ENCODE data around the gene PLAAT5.
"Not testable (repeated sequence)": the region's sequence is repeated elsewhere in the genome, so short reads cannot be mapped to it uniquely, and the experiment has no call there.

Gene PLAAT5

DNA sequence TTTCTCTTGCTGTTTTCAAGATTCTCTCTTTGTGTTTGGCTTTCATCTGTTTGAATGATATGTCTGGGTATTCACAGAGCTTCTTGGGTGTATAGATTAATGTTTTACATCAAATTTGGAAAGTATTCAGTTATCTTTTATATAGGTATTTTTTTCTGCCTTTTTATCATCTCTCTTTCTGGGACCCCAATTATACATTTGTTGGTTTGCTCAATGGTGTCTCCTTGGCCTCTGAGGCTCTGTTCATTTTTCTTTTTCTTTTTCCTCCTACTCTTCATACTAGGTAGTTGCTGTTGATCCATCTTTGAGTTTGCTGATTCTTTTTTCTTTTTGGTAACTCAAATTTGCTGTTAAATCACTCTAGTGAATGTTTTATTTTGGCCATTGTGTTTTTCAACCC is 14.3 kb downstream of the PLAAT5 start:
- DNase-seq, result no peak

DNA sequence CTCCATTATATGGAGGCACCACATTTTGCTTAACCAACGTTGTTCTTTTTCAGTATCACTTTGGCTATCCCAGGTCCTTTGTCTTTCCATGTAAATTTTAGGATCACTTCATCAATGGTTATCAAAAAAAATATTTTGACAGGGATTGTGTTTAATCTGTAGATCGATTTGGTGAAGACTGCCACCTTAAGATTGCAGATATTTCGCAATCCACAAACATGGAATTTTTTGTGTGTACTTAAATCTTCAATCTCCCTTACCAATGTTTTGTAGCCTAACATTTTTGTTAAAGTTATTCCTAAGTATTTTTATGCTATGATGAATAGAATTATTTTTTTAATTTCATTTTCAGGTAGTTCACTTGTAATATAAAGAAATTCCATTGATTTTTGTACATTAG is 18.6 kb downstream of the PLAAT5 start:
- no peak for DNase-seq

- no peak for DNase-seq
Observed at GRCh38 chr11:63470311-63470710, 20.7 kb downstream of the PLAAT5 start.

DNA sequence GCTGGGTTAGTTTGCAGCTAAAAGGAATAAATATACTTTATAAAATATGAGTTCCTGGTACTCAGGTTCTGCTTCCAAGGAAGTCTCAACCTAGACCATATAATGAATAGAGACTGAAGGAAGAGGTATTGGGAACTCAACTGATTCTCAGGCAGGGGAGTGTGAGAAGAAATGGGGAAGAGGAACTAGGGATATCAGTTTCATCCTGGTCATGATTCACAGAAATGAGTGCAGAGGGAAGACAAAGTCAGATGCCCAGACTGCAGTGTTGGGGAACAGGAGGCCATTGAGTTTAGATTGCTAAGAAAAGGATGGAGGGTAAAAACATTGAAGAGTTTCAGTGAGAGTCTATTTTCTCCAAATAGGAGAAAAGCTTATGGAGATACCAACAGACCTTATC is 28.8 kb downstream of the PLAAT5 start:
- DNase-seq, result no peak

- DNase-seq, result no peak
Observed at GRCh38 chr11:63459586-63459985, 31.4 kb downstream of the PLAAT5 start.

GRCh38 chr11:63448646-63449045 is 42.3 kb downstream of the PLAAT5 start:
- DNase-seq, result no peak

GRCh38 chr11:63445720-63446119 is 45.2 kb downstream of the PLAAT5 start:
- no peak for DNase-seq

DNA sequence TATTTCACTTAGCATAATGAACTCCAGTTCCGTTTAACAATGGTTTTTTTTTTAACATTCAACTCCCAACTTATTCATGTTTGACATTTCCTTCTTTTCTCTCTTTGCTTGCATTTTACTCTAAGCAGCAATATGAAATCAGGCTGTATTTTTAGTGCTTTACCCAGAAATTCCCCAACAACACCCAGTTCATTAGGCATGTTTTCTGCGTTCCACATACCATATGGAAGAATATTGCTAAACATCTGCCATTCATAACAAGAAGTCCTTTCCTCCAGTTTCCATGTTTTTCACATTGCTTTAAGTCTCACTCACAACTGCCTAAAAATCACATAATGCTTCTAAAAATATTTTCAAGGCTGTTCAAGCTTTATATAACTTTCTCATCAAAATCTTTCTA is 45.8 kb downstream of the PLAAT5 start:
- DNase-seq, result no peak

- no peak for DNase-seq
Observed at GRCh38 chr11:63444160-63444559, 46.8 kb downstream of the PLAAT5 start.

DNA sequence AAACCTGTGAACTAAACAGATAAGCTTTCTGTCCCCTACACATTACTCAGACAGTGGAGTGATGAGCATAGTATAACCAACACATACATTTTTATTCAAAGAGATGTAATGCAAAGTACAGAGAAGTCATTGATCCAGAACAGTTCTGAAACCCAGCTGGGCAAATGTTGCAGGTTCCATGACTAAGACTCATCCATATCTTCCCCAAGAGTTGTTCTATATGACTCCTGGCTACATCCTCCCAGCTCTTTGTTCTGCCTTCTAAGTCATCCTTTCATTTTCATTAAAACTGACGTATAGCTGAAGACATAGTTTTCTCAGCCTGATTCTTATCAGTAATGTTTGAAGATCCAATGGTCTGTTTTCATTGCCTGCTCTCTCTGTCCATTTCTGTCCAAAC is 47.3 kb downstream of the PLAAT5 start:
- DNase-seq, result no peak

DNA sequence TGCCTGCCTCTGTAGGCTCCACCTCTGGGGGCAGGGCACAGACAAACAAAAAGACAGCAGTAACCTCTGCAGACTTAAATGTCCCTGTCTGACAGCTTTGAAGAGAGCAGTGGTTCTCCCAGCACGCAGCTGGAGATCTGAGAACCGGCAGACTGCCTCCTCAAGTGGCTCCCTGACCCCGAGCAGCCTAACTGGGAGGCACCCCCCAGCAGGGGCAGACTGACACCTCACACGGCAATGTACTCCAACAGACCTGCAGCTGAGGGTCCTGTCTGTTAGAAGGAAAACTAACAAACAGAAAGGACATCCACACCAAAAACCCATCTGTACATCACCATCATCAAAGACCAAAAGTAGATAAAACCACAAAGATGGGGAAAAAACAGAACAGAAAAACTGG is 55.1 kb downstream of the PLAAT5 start:
- DNase-seq, result not testable (repeated sequence)

- not testable (repeated sequence) for DNase-seq
Observed at GRCh38 chr11:63435351-63435750, 55.6 kb downstream of the PLAAT5 start.

- DNase-seq, result not testable (repeated sequence)
Observed at GRCh38 chr11:63430731-63431130, 60.2 kb downstream of the PLAAT5 start.

DNA sequence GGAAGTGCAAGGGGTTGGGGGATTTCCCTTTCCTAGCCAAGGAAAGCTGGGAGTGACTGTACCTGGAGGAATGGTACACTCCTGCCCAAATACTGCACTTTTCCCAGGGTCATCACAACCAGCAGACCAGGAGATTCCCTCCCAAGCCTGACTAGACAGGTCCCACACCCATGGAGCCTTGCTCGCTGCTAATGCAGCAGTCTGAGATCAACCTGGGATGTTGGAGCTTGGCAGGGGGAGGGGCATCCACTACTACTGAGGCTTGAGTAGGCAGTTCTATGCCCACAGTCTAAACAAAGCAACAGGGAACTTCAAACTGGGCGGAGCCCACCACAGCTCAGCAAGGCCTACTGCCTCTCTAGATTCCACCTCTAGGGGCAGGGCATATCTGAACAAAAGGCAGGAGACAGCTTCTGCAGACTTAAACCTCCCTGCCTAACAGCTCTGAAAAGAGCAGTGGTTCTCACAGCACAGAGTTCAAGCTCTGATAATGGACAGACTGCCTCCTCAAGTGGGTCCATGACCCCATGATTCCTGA is 62.9 kb downstream of the PLAAT5 start:
- no peak for DNase-seq

DNA sequence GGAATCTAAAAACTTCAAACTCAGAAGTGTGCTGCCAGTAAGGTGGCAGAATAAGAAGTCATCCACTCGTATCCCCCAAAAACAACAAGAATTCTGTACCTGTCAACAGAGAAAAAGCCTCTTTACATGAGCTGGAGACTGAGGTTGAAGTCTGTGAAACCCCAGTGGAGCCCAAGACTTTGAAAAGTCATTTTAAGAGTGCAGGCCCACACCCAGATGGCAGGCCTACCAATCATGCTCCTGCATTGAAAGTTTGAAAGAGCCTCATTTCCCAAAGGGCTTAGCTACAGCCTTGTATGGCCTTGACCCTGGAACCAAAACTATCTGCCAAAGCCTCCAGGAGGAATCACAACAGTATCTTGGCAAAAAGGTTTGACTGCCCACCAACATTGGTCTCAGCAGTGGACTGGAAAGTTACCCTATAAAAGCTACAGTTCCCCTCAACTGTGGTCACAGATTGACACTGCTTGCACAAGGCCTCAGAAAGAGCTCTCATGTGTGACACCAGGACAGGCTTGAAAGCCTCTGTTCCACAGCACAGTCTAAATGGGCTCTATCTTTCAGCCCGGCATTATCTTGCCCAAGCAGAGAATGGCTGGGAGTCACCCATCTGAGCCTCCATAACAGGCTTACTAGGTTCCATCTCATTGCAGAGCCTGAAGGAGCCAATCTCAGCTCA is 73.7 kb downstream of the PLAAT5 start:
- no peak for DNase-seq
